ENCODE results near the gene KCNQ5.

- no peak for TF ChIP-seq CTCF (IDR thresholded peaks at IDR 0.05; ENCODE audit: insufficient read depth, low read length, poor library complexity, severe bottlenecking)
- no peak for TF ChIP-seq EZH2phosphoT487 (conservative IDR thresholded peaks at IDR 0.05; ENCODE audit: low read length)
Observed at GRCh38 chr6:72661411-72661810, 39.5 kb downstream of the KCNQ5 start.

Data from SU-DHL-6 (cell line).